22Rv1 (cell line): Measurements from ENCODE around the gene BICC1.

ENCODE experiments used
- CTCF ChIP-seq: fragments of 450-650 bp; IDR thresholded peaks from 2 replicates; pipeline ENCODE4 v1.5.1; 2017; ENCODE audit warnings: mild to moderate bottlenecking
- ZFX ChIP-seq: fragments of 450-650 bp; IDR thresholded peaks from 2 replicates; pipeline ENCODE4 v1.6.1; 2017; ENCODE audit warnings: antibody characterized with exemption, borderline replicate concordance

- TF ChIP-seq CTCF: no peak
- no peak for TF ChIP-seq ZFX
Measured at GRCh38 chr10:58517081-58517480, 4.4 kb downstream of the BICC1 start.
